ENCODE measurements around the gene IFI16. TPM values are rescaled to one million over a fixed set of nuclear protein-coding genes. Genes with fewer than 3 reads are reported as not detected.

IFI16 gene
- total RNA-seq, 6 donors from 2014 or later = 43.8 to 108 (median 66.2) TPM

- Histone ChIP-seq H3K36me3 (no peaks in the 10 kb centered on the region), H3K27me3 (no peaks in the 10 kb centered on the region), H3K27ac (peak overlapping the region; percentile 5 to 74 (median 58)), H3K4me3 (no peak overlapping the region), H3K9me3 (no peaks in the 10 kb centered on the region), H3K4me1 (no peaks in the 10 kb centered on the region)
- ATAC-seq (ENCODE audit: low FRiP score in 2 of 2) = peak in 1 of 2 donors; percentile 75
- 63 to 77% methylated on average over 3 of the region's 3 CpGs for WGBS, 2 donors
- TF ChIP-seq POLR2AphosphoS5 (IDR thresholded peaks at IDR 0.05) (peak in 1 of 2 donors; percentile 69), EP300 (IDR thresholded peaks at IDR 0.05) (no peak)
- peak in 1 of 2 donors; percentile 60 for DNase-seq
Measured at GRCh38 chr1:159084867-159085266, 75.2 kb downstream of the IFI16 start.

GRCh38 chr1:159088050-159088449 is 78.3 kb downstream of the IFI16 start:
- ATAC-seq (ENCODE audit: low FRiP score in 2 of 2) (no peak), DNase-seq (no peak)
- Histone ChIP-seq H3K9me3 (no peaks in the 10 kb centered on the region), H3K4me3 (no peak overlapping the region), H3K27me3 (no peaks in the 10 kb centered on the region), H3K27ac (peak overlapping the region in 1 of 4 donors; percentile 41), H3K4me1 (no peaks in the 10 kb centered on the region), H3K36me3 (no peaks in the 10 kb centered on the region)
- 41 to 51% methylated on average over 2 of the region's 2 CpGs for WGBS, 2 donors
- TF ChIP-seq CTCF (IDR thresholded peaks at IDR 0.05) (no peak), POLR2A (IDR thresholded peaks at IDR 0.05) (no peak), EP300 (IDR thresholded peaks at IDR 0.05) (no peak), POLR2AphosphoS5 (IDR thresholded peaks at IDR 0.05) (no peak)

GRCh38 chr1:159088546-159089183 is 79.0 kb downstream of the IFI16 start:
- Histone ChIP-seq H3K9me3 (no peaks in the 10 kb centered on the region), H3K4me1 (no peaks in the 10 kb centered on the region), H3K36me3 (no peaks in the 10 kb centered on the region), H3K27ac (peak overlapping the region in 1 of 4 donors; percentile 41), H3K4me3 (no peak overlapping the region), H3K27me3 (no peaks in the 10 kb centered on the region)
- WGBS, 2 donors = 78% methylated on average over 6 of the region's 6 CpGs
- ATAC-seq (ENCODE audit: low FRiP score in 2 of 2) = no peak
- no peak for DNase-seq
- no peak for TF ChIP-seq EP300 (IDR thresholded peaks at IDR 0.05)
- no peak for TF ChIP-seq POLR2AphosphoS5 (IDR thresholded peaks at IDR 0.05)
- no peak for TF ChIP-seq CTCF (IDR thresholded peaks at IDR 0.05)
- TF ChIP-seq POLR2A (IDR thresholded peaks at IDR 0.05) = no peak

GRCh38 chr1:159089184-159089791 is 79.6 kb downstream of the IFI16 start:
- Histone ChIP-seq H3K4me1 (no peaks in the 10 kb centered on the region), H3K27me3 (no peaks in the 10 kb centered on the region), H3K9me3 (no peaks in the 10 kb centered on the region), H3K36me3 (no peaks in the 10 kb centered on the region), H3K27ac (no peak overlapping the region), H3K4me3 (no peak overlapping the region)
- TF ChIP-seq EP300 (IDR thresholded peaks at IDR 0.05) (no peak), CTCF (IDR thresholded peaks at IDR 0.05) (peak; percentile 33 to 58 (median 50))
- 85 to 88% methylated on average over 4 of the region's 4 CpGs for WGBS, 2 donors
- no peak for ATAC-seq (ENCODE audit: low FRiP score in 2 of 2)
- DNase-seq = no peak

- TF ChIP-seq POLR2A (IDR thresholded peaks at IDR 0.05) (no peak), POLR2AphosphoS5 (IDR thresholded peaks at IDR 0.05) (no peak), EP300 (IDR thresholded peaks at IDR 0.05) (no peak)
Measured at GRCh38 chr1:159090286-159091179, 80.8 kb downstream of the IFI16 start.

More at GRCh38 chr1:159090286-159091179, 80.8 kb downstream of the IFI16 start:
- no peaks in the 10 kb centered on the region for H3K4me1 ChIP-seq
- ATAC-seq (ENCODE audit: low FRiP score in 2 of 2) = no peak
- 86 to 90% methylated on average over 4 of the region's 4 CpGs for WGBS, 2 donors
- DNase-seq = no peak
- no peaks in the 10 kb centered on the region for H3K36me3 ChIP-seq
- H3K27ac ChIP-seq = no peak overlapping the region
- H3K27me3 ChIP-seq = no peaks in the 10 kb centered on the region
- no peaks in the 10 kb centered on the region for H3K9me3 ChIP-seq
- no peak overlapping the region for H3K4me3 ChIP-seq

Data from upper lobe of left lung (tissue), 6 donors.